Erythroblast (primary cell): ENCODE data around the gene ALKBH3.

ENCODE experiments used
- GATA1 ChIP-seq: IDR thresholded peaks from 2 replicates; pipeline ENCODE4 v1.6.1; 2011; ENCODE audit warnings: low read depth, mild to moderate bottlenecking, control low read depth, low read length, moderate library complexity
- POLR2A ChIP-seq: IDR thresholded peaks from 2 replicates; pipeline ENCODE4 v1.6.1; 2011; ENCODE audit warnings: mild to moderate bottlenecking, low read length

- TF ChIP-seq POLR2A = no peak
- no peak for TF ChIP-seq GATA1
Observed at GRCh38 chr11:43907028-43907975, 26.7 kb downstream of the ALKBH3 start.
